Activated T-helper 1 cell treated with anti-CD3 and anti-CD28 coated beads, Interleukin-12 subunit alpha, Interleukin-12 subunit beta, Interleukin-2, Interleukin-4 antibody, amounts not matched to agents 30 ng/mL and 10 ng/mL and 1 ng/mL, durations not matched to agents 14 hours and 24 hours and 36 hours (primary cell): Measurements from ENCODE around the gene RNF207. TPM values are rescaled to one million over a fixed set of nuclear protein-coding genes. Genes with fewer than 3 reads are reported as not detected.
A peak's percentile ranks its signal among the peaks of the same experiment; 100 is the strongest.

Experiments
- DNase-seq: peaks from one replicate; pipeline ENCODE4 v3.0.0; 2021; ENCODE audit warnings: low spot score
- H3K27ac Mint-ChIP-seq: one replicate; pipeline ENCODE4 v1.8.0; 2021; ENCODE audit warnings: mild to moderate bottlenecking, mixed read lengths
- H3K27me3 Mint-ChIP-seq: one replicate; pipeline ENCODE4 v1.8.0; 2022; ENCODE audit warnings: mild to moderate bottlenecking, moderate library complexity, mixed read lengths; ENCODE audit not compliant: insufficient read depth
- H3K36me3 Mint-ChIP-seq: one replicate; pipeline ENCODE4 v1.8.0; 2021; ENCODE audit warnings: low read depth, mixed read lengths
- H3K4me1 Mint-ChIP-seq: one replicate; pipeline ENCODE4 v1.8.0; 2021; ENCODE audit warnings: low read depth, mixed read lengths
- H3K4me3 Mint-ChIP-seq: one replicate; pipeline ENCODE4 v1.8.0; 2021; ENCODE audit warnings: mild to moderate bottlenecking, moderate library complexity, mixed read lengths
- H3K9me3 Mint-ChIP-seq: one replicate; pipeline ENCODE4 v1.8.0; 2021; ENCODE audit warnings: mixed read lengths
- intact Hi-C: fragments of 100-400 bp; cut with micrococcal nuclease; formaldehyde crosslinking; loops from one replicate; pipeline ENCODE4 v1.15.1; 2024
- total RNA-seq: library from RNA; stranded (reverse); gene quantifications from 2 replicates; pipeline ENCODE4 v1.2.3, GENCODE V29; 2022

RNF207 gene
- total RNA-seq, 1 donor from 2014 or later, result 65.8 TPM

DNA sequence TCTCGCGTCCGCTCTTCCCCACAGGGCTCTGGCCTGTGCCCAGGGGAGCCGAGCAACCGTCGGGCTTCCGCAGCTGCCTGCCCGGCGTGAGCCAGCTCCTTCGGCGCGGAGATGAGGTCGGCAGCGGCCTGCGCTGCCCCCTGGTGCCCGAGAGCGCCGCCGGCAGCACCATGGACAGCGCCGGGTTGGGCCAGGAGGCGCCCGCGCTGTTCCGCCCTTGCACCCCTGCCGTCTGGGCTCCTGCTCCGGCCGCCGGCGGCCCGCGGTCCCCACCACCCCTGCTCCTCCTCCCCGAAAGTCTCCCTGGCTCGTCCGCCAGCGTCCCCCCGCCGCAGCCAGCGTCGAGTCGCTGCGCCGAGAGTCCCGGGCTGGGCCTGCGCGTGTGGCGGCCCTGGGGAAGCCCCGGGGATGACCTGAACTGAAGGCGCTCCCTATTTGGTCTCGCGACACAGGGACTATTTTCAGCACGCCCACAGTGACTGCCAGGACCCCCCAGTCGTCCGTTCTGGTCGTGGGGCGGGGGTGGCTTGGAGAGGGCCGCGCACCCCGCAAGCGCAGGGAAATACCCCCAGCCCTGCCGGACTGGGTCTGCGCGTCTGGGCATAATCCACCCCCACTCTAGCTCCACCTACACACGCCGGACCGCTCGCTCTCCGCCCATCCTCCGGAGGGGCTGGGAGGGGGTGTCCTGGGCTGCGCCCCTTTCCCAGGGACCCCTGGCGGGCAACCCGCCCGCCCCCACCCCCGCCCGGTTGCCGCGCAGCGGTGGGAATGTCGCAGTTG is 39.4 kb downstream of the RNF207 start:
- intact Hi-C loops, result loop anchor here (1.0 to 5.0 kb wide), 5 partner anchors 9 to 217 kb away; partner anchors contain the start of gene ESPN
- no peak overlapping the region for H3K27ac Mint-ChIP-seq
- no peak overlapping the region for H3K4me3 Mint-ChIP-seq
- DNase-seq, result peak; percentile 77
- H3K9me3 Mint-ChIP-seq, result no peaks in the 10 kb centered on the region
- peaks cover 3% of the 10 kb centered on the region for H3K36me3 Mint-ChIP-seq
- peaks cover 11% of the 10 kb centered on the region for H3K4me1 Mint-ChIP-seq
- peaks cover 55% of the 10 kb centered on the region for H3K27me3 Mint-ChIP-seq

DNA sequence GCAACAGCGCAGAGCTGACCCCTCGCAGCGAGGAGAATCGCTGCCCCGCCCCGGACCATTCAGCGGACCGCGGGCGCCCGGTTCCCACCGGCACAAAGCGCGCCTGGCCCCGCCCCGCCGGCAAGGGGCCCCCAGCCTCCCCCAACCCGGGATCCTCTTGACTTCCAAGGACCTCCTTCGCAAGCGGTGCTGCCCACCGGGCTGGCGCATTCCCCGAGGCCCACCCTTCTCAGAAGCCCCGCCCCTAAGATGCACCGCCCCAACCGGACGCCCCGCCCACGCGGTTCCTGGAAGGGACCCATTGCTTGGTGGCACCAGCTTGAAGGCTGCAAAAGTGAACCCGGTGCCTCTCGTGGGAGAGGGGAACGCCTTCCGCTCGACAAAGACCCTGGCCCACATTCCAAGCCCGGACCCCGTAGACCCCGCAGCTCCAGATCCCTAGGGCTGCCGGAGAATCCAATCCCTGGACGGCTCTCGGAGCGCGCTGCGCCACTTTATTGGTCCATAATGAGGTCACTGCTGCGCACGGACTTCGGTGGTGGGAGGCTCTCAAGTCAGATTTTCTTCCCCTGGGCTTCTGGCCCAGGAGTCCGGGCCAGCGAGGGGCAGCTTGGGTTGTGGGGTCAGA is 40.1 kb downstream of the RNF207 start:
- peak overlapping the region; percentile 77 for H3K4me3 Mint-ChIP-seq

DNA sequence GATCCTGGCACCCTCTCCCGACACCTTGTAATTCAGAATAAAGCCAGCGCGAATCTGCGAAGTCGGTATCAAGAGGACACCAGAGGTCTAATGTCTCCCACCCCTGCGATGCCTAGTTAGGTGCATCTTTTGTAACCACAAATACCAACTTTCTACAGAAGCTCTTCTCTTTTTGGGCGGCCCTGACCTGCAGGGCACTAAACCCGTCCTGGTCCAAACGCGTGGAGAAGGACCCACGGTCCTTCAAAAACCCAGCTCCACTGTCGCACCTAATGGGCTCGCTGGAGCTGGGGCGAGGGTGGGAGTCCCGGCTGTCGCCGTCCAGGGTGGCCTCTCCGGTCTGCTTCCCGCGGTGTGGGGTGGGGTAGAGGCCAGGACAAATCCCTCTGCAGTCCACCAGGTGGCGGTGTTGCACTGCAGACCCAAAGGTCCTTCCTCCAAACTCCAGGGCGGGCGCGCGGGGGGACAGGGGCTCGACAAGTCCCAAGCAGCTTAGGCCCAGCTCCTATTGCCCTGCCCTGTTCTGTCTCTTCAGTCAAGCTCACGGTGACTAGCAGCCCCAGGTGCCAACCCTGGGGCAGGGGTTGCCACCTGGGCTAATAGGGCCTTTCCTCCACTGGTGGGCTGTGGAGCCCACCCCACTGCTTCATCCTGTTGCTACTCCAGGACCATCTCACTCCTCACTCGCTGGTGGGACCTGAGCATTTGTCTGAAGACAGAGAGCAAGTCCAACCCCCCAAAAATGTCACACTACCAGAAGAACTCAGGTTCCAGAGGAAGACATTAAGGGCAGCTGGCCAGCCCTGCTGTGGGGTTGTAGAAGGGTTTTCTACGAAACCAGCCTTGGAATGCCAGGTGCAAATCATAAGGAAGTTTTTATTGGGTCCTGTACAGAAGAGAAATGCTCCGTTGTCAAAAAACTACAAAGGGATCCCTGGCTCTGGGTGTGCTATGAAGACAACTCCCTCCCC is 40.9 kb downstream of the RNF207 start:
- Mint-ChIP-seq H3K27me3 (peaks cover 47% of the 10 kb centered on the region), H3K36me3 (no peaks in the 10 kb centered on the region), H3K9me3 (no peaks in the 10 kb centered on the region), H3K4me3 (peak overlapping the region; percentile 77), H3K4me1 (peaks cover 5% of the 10 kb centered on the region), H3K27ac (peak overlapping the region; percentile 78)
- intact Hi-C loops, result loop anchor here (1.0 to 5.0 kb wide), 7 partner anchors 14 to 216 kb away; partner anchors contain the start of genes ESPN and GPR153
- peak; percentile 70 for DNase-seq

More for the DNA sequence above, 40.1 kb downstream of the RNF207 start:
- Mint-ChIP-seq H3K9me3 (no peaks in the 10 kb centered on the region), H3K27me3 (peaks cover 54% of the 10 kb centered on the region), H3K27ac (peak overlapping the region; percentile 78), H3K36me3 (peaks cover 3% of the 10 kb centered on the region), H3K4me1 (peaks cover 11% of the 10 kb centered on the region)
- intact Hi-C loops, result loop anchor here (1.0 to 5.0 kb wide), 10 partner anchors 10 to 216 kb away; partner anchors contain the start of genes ESPN and GPR153
- DNase-seq, result peak; percentile 58

DNA sequence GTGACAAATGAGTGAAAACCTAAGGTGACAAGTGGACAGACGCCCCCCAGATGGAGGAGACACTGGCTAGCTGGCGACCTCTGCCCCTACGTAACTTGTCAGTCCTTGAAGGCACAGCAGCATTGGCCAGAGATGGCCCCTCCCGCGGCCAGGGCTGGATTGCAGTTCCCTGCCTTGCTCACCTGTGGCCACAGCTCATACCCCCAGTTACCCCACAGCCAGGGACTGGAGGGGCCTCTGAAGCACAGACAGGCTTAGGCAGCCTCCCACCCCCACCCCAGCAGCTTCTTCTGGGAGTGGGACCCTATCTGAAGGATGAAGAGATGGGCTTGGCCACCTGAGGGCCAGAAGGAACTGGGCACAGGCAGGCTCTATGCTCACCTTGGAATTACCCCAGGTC is 41.7 kb downstream of the RNF207 start:
- no peaks in the 10 kb centered on the region for H3K9me3 Mint-ChIP-seq

DNA sequence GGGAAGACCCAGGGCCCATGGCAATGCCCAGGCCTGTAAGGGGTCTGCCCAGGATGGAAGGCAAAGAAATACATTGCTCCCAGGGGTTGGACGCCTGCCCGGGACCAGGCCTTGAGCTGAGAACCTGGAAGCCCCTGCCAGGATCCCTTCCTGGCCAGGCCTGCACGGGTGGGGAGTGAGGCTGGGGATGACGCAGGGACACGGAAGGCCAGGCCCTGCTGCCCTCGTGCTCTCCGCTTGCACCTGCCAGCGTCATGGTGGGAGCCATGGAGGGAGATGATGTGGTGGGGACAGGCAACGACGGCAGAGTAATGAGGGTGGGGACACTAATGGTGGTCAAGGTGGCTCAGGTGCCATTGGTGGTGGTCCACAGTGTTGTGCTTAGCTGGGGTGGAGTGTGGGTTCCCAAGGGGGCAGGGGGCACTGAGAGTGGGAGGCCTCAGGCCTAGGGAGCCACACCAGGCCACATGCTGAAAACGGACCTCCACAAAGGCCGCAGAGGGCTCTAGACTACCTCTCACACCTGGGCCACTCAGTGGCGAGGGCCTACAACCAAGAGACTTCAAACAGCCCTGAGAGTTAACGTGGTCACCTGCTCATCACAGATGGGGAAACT is 42.4 kb downstream of the RNF207 start:
- H3K9me3 Mint-ChIP-seq, result no peaks in the 10 kb centered on the region
- H3K27ac Mint-ChIP-seq, result no peak overlapping the region
- H3K4me3 Mint-ChIP-seq, result no peak overlapping the region
- H3K4me1 Mint-ChIP-seq, result peaks cover 5% of the 10 kb centered on the region
- DNase-seq, result no peak
- no peaks in the 10 kb centered on the region for H3K36me3 Mint-ChIP-seq
- peaks cover 50% of the 10 kb centered on the region for H3K27me3 Mint-ChIP-seq
- intact Hi-C loops, result loop anchor here (5.0 kb wide), 2 partner anchors 174 to 214 kb away; partner anchors contain the start of gene ESPN

More for the DNA sequence above, 41.7 kb downstream of the RNF207 start:
- Mint-ChIP-seq H3K27ac (no peak overlapping the region), H3K4me1 (peaks cover 5% of the 10 kb centered on the region), H3K4me3 (no peak overlapping the region), H3K27me3 (peaks cover 53% of the 10 kb centered on the region), H3K36me3 (no peaks in the 10 kb centered on the region)
- DNase-seq, result no peak
- intact Hi-C loops, result loop anchor here (2.0 to 5.0 kb wide), 3 partner anchors 13 to 215 kb away; partner anchors contain the start of genes ESPN and GPR153

DNA sequence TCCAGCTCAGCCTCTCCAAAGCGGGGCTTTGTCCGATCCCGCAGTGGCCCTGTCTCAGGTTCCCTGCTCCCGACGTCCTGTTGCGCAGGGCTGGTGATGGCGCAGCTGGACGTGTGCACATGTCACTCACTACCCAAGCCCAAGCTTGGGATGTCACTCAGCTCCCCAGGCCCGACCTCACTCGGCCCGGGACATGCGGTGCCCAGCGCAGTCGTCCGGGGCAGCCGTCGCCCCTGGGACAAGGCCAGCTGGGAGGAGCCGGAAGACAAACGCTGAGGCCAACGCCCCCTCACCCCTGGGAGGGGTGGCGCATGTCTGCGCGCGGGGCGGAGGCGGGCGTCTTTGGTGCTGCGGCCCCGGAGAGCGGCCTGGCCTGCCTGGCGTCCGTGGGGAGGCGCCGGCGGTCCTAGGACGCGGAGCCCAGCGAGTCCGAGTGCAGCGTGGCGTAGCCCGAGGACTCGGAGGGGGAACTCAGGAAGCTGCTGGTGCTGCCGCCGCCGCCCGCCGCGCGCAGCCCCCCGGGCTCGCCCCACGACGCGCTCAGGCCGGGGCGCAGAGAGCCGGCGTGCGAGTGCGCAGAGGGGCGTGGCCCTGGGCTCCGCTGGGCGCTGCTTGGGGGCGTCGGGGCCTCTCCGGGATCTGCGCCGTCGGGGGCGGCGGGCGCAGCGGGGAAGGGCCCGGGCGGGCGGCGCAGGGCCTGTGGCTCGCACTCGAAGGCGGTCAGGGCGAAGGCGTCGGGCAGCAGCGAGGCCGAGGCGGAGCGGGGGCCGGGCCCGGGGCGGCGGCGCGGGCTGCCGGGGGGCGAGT is 43.2 kb downstream of the RNF207 start:
- DNase-seq, result no peak
- no peaks in the 10 kb centered on the region for H3K9me3 Mint-ChIP-seq
- H3K27ac Mint-ChIP-seq, result no peak overlapping the region
- no peaks in the 10 kb centered on the region for H3K36me3 Mint-ChIP-seq
- intact Hi-C loops, result loop anchor here (5.0 kb wide), 2 partner anchors 173 to 213 kb away; partner anchors contain the start of gene ESPN
- peaks cover 44% of the 10 kb centered on the region for H3K27me3 Mint-ChIP-seq
- H3K4me3 Mint-ChIP-seq, result no peak overlapping the region
- peaks cover 5% of the 10 kb centered on the region for H3K4me1 Mint-ChIP-seq

DNA sequence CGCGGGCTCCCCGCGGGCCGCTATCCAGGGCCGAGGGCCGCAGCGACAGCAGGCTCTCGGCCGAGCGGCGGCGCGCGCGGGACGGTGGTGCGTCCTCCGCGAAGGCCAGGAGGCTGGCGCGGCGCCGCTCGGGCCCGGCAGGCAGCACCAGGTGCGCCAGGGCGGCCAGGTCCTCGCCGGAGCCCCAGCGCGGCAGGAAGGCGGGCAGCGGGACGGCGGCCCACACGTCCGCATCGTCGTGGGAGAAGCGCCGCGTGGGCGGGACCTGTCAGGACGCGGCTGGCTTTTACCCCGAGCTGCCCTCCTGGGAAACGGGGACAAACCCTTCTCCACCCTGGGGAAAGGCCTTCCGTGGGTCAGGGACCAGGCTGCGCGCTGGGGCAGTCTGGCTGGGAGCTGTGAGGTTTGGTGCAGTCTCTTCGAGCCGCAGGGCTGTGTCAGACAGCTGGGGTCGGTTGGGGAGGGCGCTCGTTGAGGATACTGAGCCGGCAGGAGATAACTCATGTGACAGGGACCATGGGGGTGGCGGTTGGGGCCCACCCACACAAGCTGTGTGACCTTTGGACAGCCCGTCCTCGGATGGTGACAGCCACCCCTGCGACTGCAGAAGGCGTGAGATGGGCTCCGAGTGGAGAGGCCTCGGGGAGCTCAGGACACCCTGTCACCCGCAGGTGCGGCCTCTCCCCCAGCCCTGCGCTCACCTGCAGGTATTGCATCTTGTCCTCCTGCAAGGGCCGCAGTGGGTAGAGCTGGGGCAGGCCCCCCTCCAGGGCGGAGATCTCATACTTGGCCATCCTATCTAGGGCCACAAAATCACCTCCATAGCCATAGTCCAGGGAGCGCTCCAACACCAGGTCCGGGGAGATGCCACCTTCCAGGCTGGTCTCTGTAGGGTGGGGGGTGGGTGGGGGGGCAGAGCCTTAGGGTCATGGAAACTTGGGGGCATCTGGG is 44.1 kb downstream of the RNF207 start:
- peaks cover 38% of the 10 kb centered on the region for H3K27me3 Mint-ChIP-seq
- H3K4me1 Mint-ChIP-seq, result peaks cover 5% of the 10 kb centered on the region
- no peak overlapping the region for H3K4me3 Mint-ChIP-seq
- H3K36me3 Mint-ChIP-seq, result no peaks in the 10 kb centered on the region
- intact Hi-C loops, result loop anchor here (5.0 kb wide), 2 partner anchors 172 to 212 kb away; partner anchors contain the start of gene ESPN
- DNase-seq, result no peak
- H3K9me3 Mint-ChIP-seq, result no peaks in the 10 kb centered on the region
- no peak overlapping the region for H3K27ac Mint-ChIP-seq

DNA sequence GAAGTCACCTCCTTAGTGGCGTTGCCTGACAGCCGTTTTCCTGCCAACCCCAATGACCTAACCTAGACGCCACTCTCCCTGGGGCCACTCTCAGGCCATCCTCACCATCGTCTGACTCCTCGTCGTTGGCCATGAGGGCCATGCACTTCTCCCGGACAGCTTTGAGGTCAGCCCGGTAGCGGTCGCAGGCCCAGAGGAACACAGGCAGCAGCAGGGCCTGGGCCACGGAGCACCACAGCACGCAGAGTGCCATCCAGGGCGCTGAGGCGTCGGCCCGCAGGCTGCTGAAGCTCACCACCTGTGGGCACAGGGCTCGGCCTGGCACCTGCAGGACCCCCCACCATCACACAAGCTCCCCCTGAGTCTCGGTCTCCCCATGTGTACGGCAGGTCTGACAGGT is 45.3 kb downstream of the RNF207 start:
- intact Hi-C loops, result no loop called here

DNA sequence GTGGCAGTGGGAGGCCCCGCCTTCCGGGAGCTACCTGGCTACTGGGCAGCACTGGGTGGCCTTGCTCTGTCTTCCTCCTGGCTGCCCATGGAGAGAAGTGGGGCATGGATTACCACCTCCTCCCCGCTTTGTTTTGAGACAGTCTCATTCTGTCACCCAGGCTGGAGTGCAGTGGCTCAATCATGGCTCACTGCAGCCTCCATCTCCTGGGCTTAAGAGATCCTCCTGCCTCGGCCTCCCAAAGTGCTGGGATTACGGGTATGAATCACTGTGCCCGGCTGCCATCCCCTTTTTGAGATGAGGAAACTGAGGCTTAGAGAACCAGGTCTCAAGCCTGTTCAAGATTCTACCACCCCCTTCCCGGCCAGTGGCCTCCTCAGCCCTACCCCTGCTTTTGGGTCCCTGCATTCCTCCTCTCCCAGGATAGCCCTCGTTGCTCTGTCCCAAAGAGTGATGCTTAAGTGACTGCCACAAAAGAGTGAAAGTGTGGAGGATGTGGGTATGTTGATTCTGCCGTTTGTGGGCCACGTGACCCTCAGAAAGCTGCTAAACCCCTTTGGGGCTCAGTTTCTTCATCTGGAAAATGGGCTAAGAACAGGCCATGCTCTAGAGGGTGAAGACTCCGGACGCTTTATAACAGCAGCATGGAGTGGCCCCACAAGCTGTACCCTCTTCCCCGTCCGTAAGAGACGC is 45.9 kb downstream of the RNF207 start:
- no peak overlapping the region for H3K4me3 Mint-ChIP-seq
- no peak overlapping the region for H3K27ac Mint-ChIP-seq
- H3K36me3 Mint-ChIP-seq, result no peaks in the 10 kb centered on the region
- H3K27me3 Mint-ChIP-seq, result peaks cover 31% of the 10 kb centered on the region
- H3K9me3 Mint-ChIP-seq, result no peaks in the 10 kb centered on the region
- no peaks in the 10 kb centered on the region for H3K4me1 Mint-ChIP-seq
- no peak for DNase-seq
- intact Hi-C loops, result no loop called here

More for the DNA sequence above, 45.3 kb downstream of the RNF207 start:
- Mint-ChIP-seq H3K4me3 (no peak overlapping the region), H3K27me3 (peaks cover 36% of the 10 kb centered on the region), H3K9me3 (no peaks in the 10 kb centered on the region), H3K27ac (no peak overlapping the region), H3K36me3 (no peaks in the 10 kb centered on the region), H3K4me1 (peaks cover 5% of the 10 kb centered on the region)
- no peak for DNase-seq

DNA sequence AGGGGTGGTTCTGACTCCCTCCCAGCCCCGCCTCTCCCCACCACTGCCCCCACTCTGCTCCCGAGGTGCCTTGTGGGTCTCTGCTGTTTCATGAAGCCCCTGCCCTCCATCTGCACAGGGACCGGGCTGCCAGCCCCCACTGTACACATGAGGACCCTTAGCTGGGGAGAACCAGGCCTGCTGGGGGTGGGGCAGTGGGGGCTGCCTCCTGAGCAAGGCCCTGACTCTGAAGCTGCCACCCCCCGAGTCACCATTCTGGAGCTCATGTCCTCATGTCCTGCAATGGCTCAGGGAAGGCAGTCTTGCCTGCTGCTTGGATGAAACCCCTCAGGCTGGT is 46.4 kb downstream of the RNF207 start:
- H3K9me3 Mint-ChIP-seq, result no peaks in the 10 kb centered on the region
- peaks cover 25% of the 10 kb centered on the region for H3K27me3 Mint-ChIP-seq
- no peak for DNase-seq
- no peaks in the 10 kb centered on the region for H3K36me3 Mint-ChIP-seq
- intact Hi-C loops, result no loop called here
- no peaks in the 10 kb centered on the region for H3K4me1 Mint-ChIP-seq
- no peak overlapping the region for H3K4me3 Mint-ChIP-seq
- no peak overlapping the region for H3K27ac Mint-ChIP-seq
